ENCODE data around the gene RELN.

Gene RELN

GRCh38 chr7:103777440-103777839, 212.0 kb downstream of the RELN start:
- no peak for DNase-seq

- no peak for DNase-seq
Observed at GRCh38 chr7:103773726-103774125, 215.7 kb downstream of the RELN start.

- no peak for DNase-seq
Observed at GRCh38 chr7:103772171-103772773, 217.2 kb downstream of the RELN start.

GRCh38 chr7:103771294-103771693, 218.2 kb downstream of the RELN start:
- no peak for DNase-seq

- no peak for DNase-seq
Observed at GRCh38 chr7:103766660-103767059, 222.8 kb downstream of the RELN start.

- no peak for DNase-seq
Observed at GRCh38 chr7:103765901-103766300, 223.6 kb downstream of the RELN start.

GRCh38 chr7:103764901-103765300, 224.6 kb downstream of the RELN start:
- no peak for DNase-seq

- DNase-seq = no peak
Observed at GRCh38 chr7:103762877-103763276, 226.6 kb downstream of the RELN start.

- no peak for DNase-seq
Observed at GRCh38 chr7:103762065-103762760, 227.2 kb downstream of the RELN start.

- no peak for DNase-seq
Observed at GRCh38 chr7:103752995-103753394, 236.5 kb downstream of the RELN start.

GRCh38 chr7:103751311-103751880, 238.1 kb downstream of the RELN start:
- DNase-seq = no peak

GRCh38 chr7:103748680-103749079, 240.8 kb downstream of the RELN start:
- no peak for DNase-seq

- no peak for DNase-seq
Observed at GRCh38 chr7:103735377-103735776, 254.1 kb downstream of the RELN start.

- no peak for DNase-seq
Observed at GRCh38 chr7:103731169-103731568, 258.3 kb downstream of the RELN start.

GRCh38 chr7:103729026-103729425, 260.4 kb downstream of the RELN start:
- DNase-seq = no peak

- no peak for DNase-seq
Observed at GRCh38 chr7:103727982-103728610, 261.4 kb downstream of the RELN start.

GRCh38 chr7:103719070-103719469, 270.4 kb downstream of the RELN start:
- no peak for DNase-seq

- no peak for DNase-seq
Observed at GRCh38 chr7:103718482-103719061, 270.9 kb downstream of the RELN start.

- DNase-seq = no peak
Observed at GRCh38 chr7:103717574-103717973, 271.9 kb downstream of the RELN start.

GRCh38 chr7:103715376-103716120, 273.9 kb downstream of the RELN start:
- DNase-seq = no peak

GRCh38 chr7:103714376-103714927, 275.0 kb downstream of the RELN start:
- DNase-seq = no peak

- DNase-seq = no peak
Observed at GRCh38 chr7:103712991-103713778, 276.3 kb downstream of the RELN start.

Data from stimulated activated CD8-positive, alpha-beta memory T cell treated with anti-CD3 and anti-CD28 coated beads, Interleukin-4, amount 100 ng/mL, for 48 hours (primary cell).